AG09319 (cell line): ENCODE measurements around the gene LRRC34.

ENCODE experiments used
- DNase-seq: peaks from one replicate; pipeline ENCODE4 v3.0.0-alpha.2; 2010; ENCODE audit warnings: low read depth; ENCODE audit errors: extremely low read depth
- TF ChIP-seq, protein P1 (sequence below): IDR thresholded peaks from 2 replicates; pipeline ENCODE4 v1.5.1; 2011; ENCODE audit warnings: low read depth, mild to moderate bottlenecking, inconsistent platforms, low read length, moderate library complexity

LRRC34 gene

DNA sequence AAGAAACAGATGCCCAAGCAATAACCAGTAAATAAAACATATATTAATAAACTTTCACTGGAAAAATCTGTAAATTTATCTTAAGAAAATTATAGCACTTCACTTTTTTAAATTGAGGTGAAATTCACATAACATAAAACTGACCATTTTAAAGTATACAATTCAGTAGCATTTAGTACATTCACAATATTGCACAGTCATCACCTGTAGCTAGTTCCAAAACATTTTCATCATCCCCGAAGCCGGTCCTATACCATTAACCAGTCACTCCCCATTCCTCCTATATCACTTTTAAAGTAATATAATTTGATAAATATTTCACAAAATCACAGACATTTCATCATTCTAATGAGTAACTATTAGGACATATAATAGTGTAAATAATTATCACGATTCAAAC lies 8.0 kb downstream of the LRRC34 start:
- DNase-seq = no peak
- TF ChIP-seq, protein P1, sequence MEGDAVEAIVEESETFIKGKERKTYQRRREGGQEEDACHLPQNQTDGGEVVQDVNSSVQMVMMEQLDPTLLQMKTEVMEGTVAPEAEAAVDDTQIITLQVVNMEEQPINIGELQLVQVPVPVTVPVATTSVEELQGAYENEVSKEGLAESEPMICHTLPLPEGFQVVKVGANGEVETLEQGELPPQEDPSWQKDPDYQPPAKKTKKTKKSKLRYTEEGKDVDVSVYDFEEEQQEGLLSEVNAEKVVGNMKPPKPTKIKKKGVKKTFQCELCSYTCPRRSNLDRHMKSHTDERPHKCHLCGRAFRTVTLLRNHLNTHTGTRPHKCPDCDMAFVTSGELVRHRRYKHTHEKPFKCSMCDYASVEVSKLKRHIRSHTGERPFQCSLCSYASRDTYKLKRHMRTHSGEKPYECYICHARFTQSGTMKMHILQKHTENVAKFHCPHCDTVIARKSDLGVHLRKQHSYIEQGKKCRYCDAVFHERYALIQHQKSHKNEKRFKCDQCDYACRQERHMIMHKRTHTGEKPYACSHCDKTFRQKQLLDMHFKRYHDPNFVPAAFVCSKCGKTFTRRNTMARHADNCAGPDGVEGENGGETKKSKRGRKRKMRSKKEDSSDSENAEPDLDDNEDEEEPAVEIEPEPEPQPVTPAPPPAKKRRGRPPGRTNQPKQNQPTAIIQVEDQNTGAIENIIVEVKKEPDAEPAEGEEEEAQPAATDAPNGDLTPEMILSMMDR = no peak

- TF ChIP-seq, protein P1 = no peak
- DNase-seq = no peak
These were observed 20.3 kb downstream of the LRRC34 start for GRCh38 chr3:169792359-169792758.

DNA sequence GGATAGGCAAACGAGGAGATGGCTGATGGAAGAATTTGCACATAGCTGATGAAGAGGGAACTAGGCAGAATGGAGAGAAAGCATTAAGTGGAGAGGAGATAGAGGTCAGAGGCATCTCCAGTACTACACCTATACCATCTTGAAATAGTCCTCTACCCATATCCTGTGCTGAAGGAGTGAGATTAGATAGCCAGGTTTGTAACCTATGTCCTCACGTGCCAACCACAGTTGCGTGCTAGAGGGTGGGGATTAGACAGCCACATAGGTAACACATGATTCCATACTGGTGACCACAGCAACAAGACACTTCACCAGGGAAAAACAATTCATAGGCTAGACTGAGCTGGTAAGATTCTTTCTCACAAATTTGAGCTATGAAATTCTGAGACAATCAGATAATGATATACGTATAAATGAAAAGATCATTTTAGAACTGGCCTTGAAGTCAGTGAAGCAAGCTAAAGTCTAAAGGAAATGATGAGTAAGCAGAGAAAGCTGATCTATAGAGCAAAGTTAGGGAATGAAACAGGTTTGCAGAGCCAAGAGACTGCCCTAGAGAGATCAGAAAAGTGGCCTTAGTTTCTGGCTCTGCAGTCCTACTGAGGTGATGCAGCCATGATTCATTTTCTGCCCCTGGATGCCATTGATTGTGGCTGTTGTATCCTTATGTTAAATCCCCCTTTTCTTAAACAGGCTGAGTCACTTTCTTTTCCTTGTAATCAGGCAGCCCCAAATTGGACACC lies 21.8 kb downstream of the LRRC34 start:
- no peak for DNase-seq
- TF ChIP-seq, protein P1 = no peak

DNA sequence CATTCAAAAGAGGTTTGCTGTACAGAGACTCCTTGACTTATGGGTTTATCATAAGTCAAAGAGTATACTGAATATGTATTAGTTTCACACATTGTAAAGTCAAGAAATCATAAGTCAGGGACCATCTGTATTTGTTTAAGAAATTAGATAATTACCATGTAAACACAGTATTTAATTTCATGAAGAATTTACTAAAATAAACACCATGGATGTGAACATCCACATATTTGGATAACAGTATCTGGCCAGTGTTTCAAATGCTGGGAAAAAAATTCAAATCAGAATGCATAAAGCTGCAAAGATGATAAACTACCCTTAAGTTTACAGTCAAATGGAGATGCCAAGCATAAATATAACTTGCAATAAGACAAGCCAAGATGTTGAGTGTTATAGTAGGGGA lies 22.5 kb downstream of the LRRC34 start:
- no peak for DNase-seq
- TF ChIP-seq, protein P1 = no peak

DNA sequence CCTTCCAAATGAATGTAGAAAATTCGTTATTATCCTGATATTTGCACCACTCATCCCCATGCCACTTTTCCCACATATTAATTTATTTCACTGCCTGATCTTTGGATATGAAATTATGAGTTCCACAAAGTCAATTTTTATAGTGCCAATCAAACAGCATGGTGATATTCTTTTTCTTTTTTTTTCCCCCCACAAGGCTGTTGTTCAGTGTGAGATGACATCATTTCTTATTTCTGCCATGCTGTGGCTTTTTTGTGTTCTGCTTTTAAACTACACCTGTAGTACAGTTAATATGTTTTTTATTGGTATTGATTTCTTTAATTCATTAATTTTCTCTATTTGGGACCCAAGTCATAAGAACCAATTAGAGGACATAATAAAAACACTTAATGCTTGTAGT lies 24.9 kb downstream of the LRRC34 start:
- TF ChIP-seq, protein P1 = no peak
- no peak for DNase-seq

DNA sequence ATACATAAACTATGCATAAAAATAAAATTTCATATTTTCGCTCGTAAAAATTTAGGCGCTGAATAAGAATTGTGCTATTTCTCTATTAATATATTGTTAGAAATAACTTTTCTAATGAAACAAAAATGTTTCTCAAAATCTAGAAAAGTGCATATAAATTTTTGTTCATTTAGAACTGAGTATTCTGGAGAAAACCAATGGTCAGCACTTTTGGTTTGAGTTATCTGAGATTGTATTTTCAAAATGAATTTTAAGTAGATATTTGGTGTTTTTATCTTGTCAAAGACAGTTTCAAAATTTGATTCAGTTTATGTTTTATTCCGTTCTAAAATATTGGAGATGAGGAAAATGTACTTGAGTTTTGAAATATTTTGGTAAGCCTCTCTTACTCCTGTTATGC lies 25.6 kb downstream of the LRRC34 start:
- DNase-seq = no peak
- TF ChIP-seq, protein P1 = no peak

DNA sequence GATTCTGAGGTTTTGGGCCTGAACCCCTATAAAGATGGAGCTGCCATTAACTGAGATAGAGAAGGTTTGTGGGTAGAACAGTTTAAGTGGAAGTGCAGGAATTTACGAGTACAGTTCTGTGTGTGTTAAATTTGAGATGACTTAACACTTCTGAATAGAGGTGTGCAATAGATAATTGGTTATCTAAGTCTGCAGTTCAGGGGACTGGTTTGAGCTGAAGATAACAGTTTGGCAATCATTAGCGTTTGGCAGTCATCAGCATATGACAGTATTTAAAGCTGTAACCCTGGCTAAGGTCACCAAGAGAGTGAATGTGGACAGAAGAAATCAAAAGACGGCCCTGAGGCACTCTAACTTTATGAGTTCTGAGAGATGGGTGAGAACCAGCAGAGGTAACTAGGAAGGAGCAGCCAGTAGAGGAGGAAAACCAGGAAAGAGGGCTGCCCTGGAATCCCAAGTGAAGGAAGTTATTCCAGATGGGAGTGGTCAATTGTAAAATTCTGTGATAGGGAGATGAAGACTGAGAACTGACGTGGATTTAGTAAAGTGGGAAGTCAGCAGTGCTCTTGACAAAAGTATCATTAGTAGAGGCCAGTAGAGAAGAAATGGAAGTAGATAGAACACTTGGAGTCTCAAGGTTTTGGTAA lies 31.4 kb downstream of the LRRC34 start:
- no peak for DNase-seq

More for the DNA sequence above, 31.4 kb downstream of the LRRC34 start:
- TF ChIP-seq, protein P1 = no peak
